ENCODE results near the gene FYN. TPM values are rescaled to one million over a fixed set of nuclear protein-coding genes. Genes with fewer than 3 reads are reported as not detected.

The FYN gene
- total and polyA plus RNA-seq, 5 experiments from 2014 or later, result 159 to 531 (median 317) TPM

DNA sequence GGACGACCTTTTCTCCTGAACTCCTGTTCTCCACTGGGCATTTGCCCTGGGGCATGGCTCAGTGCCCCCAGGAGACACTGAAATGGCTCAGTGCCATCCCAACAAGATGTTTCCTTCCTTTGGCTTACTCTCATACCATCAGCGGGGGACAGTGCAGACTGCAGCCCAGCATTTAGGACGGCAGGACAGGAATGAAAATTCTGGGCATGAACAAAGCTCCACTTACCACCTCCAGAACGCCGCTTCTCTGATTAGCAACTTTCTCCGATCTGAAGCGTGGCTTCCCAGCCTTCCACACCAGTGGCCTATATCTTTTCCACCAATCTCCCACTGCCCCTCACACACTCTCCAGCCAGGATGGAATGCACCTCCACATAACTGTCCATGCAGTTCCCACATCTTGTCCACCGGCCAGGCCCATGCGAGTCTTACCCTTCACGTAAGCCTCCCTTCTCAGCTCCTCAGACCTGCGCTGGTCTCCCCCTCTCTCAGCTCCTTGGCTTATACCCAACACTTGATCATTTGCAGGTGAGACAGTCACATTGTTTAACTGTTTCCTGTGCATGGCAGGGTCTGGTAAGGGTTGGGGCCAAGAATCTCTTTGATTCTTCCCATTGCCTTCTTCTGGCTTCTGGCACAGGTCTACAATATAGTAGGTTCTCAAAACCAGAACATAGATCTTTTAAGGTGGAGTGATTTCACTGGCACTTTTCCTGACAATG is 114.5 kb downstream of the FYN start:
- H3K4me1 Mint-ChIP-seq, result peaks cover 62 to 95% (median 92%) of the 10 kb centered on the region in 4 donors
- peak overlapping the region; percentile 79 to 92 (median 88) for H3K4me3 Mint-ChIP-seq
- DNase-seq, result peak in 4 of 10 donors; percentile 38 to 62 (median 44)
- peak; percentile 19 to 29 for ATAC-seq
- POLR2A ChIA-PET, result interaction anchor here (0.9 to 2.4 kb wide), 9 partner anchors 10 to 281 kb away, joined by 3 to 12 read pairs (median 5); no protein-coding TSS in a partner anchor
- no peaks in the 10 kb centered on the region for H3K27me3 Mint-ChIP-seq
- H3K27ac Mint-ChIP-seq, result peak overlapping the region; percentile 94 to 100 (median 98)
- peaks cover 0 to 6% (median 5%) of the 10 kb centered on the region in 3 donors for H3K36me3 Mint-ChIP-seq
- H3K9me3 Mint-ChIP-seq, result no peaks in the 10 kb centered on the region

DNA sequence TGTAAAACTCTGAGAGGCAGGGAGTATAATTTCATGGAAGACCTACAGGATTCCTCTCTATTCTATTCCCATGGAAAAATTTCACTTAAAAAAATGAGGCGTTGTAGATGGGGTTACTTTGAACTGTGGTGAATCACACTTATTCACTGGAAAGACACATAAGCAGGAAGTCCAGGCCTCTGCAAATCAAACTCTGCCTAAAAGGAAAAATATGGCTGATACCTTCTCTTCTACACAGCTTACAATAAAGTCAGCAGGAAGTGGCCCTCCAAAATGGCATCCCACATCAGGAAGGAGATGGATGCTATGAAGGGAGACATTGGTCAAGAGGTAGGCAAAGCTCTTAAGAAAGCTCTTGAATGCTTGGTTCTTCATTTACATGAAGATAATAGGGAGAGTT is 115.9 kb downstream of the FYN start:
- DNase-seq (peak in 2 of 10 donors; percentile 30 to 51), ATAC-seq (peak; percentile 5 to 7)
- H3K9me3 Mint-ChIP-seq, result peaks cover 0 to 4% (median 0%) of the 10 kb centered on the region in 9 donors
- H3K36me3 Mint-ChIP-seq, result peaks cover 0 to 15% (median 5%) of the 10 kb centered on the region in 3 donors
- H3K27me3 Mint-ChIP-seq, result no peaks in the 10 kb centered on the region
- H3K27ac Mint-ChIP-seq, result peak overlapping the region; percentile 94 to 100 (median 98)
- H3K4me3 Mint-ChIP-seq, result peak overlapping the region; percentile 60 to 91 (median 81)
- H3K4me1 Mint-ChIP-seq, result peaks cover 63 to 95% (median 92%) of the 10 kb centered on the region in 4 donors
- POLR2A ChIA-PET, result interaction anchor here (0.6 to 1.7 kb wide), 3 partner anchors 14 to 216 kb away, joined by 3 to 10 read pairs (median 4); no protein-coding TSS in a partner anchor

GRCh38 chr6:111754423-111754822 is 118.8 kb downstream of the FYN start:
- Mint-ChIP-seq H3K4me1 (peaks cover 48 to 92% (median 89%) of the 10 kb centered on the region in 4 donors), H3K36me3 (peaks cover 0 to 20% (median 12%) of the 10 kb centered on the region in 3 donors), H3K27me3 (no peaks in the 10 kb centered on the region), H3K27ac (peak overlapping the region; percentile 91 to 99 (median 96)), H3K9me3 (peaks cover 0 to 9% (median 0%) of the 10 kb centered on the region in 9 donors), H3K4me3 (peak overlapping the region in 9 of 10 donors; percentile 45 to 82 (median 59))
- ATAC-seq (no peak), DNase-seq (no peak)
- POLR2A ChIA-PET, result interaction anchor here (1.0 to 2.0 kb wide), 2 partner anchors 7 to 14 kb away, joined by 3 to 10 read pairs; no protein-coding TSS in a partner anchor

GRCh38 chr6:111753573-111753972 is 119.7 kb downstream of the FYN start:
- POLR2A ChIA-PET, result interaction anchor here (0.7 to 2.1 kb wide), 7 partner anchors 8 to 665 kb away, joined by 3 to 11 read pairs (median 3); no protein-coding TSS in a partner anchor
- Mint-ChIP-seq H3K36me3 (peaks cover 0 to 20% (median 12%) of the 10 kb centered on the region in 3 donors), H3K9me3 (peaks cover 0 to 9% (median 0%) of the 10 kb centered on the region in 9 donors), H3K4me1 (peaks cover 41 to 92% (median 85%) of the 10 kb centered on the region in 4 donors), H3K27ac (peak overlapping the region; percentile 91 to 99 (median 96)), H3K4me3 (peak overlapping the region in 8 of 10 donors; percentile 54 to 82 (median 70)), H3K27me3 (no peaks in the 10 kb centered on the region)
- ATAC-seq (no peak), DNase-seq (no peak)

- ATAC-seq (no peak), DNase-seq (no peak)
- POLR2A ChIA-PET, result interaction anchor here (0.5 to 2.1 kb wide), 5 partner anchors 9 to 162 kb away, joined by 3 to 11 read pairs (median 10); no protein-coding TSS in a partner anchor
- Mint-ChIP-seq H3K4me3 (peak overlapping the region in 9 of 10 donors; percentile 50 to 76 (median 68)), H3K36me3 (peaks cover 0 to 26% (median 14%) of the 10 kb centered on the region in 3 donors), H3K9me3 (peaks cover 0 to 9% (median 0%) of the 10 kb centered on the region in 9 donors), H3K27ac (peak overlapping the region; percentile 92 to 99 (median 96)), H3K4me1 (peaks cover 45 to 92% (median 84%) of the 10 kb centered on the region in 4 donors), H3K27me3 (no peaks in the 10 kb centered on the region)
These were observed 120.8 kb downstream of the FYN start for GRCh38 chr6:111752476-111752875.

DNA sequence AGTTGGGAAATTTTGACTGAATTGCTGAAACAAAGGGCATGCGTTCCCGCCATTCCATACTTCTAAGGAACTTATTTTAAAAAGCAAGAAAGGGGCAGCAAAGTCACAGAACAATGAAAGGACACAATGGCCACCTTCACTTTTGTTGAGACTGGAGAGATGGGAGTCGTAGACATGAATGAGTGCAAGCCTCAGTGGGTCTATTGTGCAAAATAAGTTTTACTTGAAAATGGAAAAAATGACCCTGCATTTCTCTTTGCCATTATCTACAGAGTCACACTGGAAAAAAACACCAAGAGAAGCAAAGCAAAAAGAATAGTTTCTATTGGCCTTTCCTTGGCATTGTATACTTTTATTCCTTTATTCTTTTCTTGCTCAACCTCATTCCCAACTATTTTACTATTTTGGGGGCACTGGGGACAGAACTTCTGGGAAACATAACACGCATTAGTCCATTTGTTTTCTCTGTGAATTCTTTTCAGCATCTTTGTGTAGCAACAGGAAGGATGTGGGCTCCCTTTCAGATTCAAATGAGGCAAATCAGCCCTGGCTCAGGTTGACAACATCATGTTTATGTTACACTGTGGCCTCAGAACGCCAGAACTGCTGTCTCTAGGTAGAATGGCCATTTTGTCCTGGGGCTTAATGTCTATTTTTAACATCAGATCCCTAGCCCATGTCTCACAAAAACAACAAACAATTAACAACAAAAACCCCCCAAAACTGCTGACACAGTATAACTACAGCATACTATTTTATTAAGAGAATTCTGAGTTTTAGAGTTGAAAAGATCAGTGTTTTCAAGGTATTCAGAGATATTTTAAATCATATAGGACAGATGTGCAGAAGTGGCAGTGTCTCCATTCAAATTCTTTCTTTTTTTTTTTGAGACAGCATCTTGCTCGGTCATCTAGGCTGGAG is 122.2 kb downstream of the FYN start:
- POLR2A ChIA-PET, result interaction anchor here (1.1 to 1.8 kb wide), 3 partner anchors 9 to 13 kb away, joined by 5 to 10 read pairs (median 7); no protein-coding TSS in a partner anchor
- peak overlapping the region; percentile 40 to 82 (median 72) for H3K4me3 Mint-ChIP-seq
- H3K27ac Mint-ChIP-seq, result peak overlapping the region; percentile 92 to 99 (median 96)
- ATAC-seq (peak; percentile 88 to 95), DNase-seq (peak in 9 of 10 donors; percentile 46 to 85 (median 75))
- peaks cover 0 to 27% (median 15%) of the 10 kb centered on the region in 3 donors for H3K36me3 Mint-ChIP-seq
- H3K27me3 Mint-ChIP-seq, result no peaks in the 10 kb centered on the region
- H3K9me3 Mint-ChIP-seq, result peaks cover 0 to 9% (median 0%) of the 10 kb centered on the region in 9 donors
- H3K4me1 Mint-ChIP-seq, result peaks cover 46 to 96% (median 91%) of the 10 kb centered on the region in 4 donors

- peak overlapping the region; percentile 28 to 82 (median 72) for H3K4me3 Mint-ChIP-seq
- peaks cover 0 to 9% (median 0%) of the 10 kb centered on the region in 9 donors for H3K9me3 Mint-ChIP-seq
- peaks cover 0 to 27% (median 15%) of the 10 kb centered on the region in 3 donors for H3K36me3 Mint-ChIP-seq
- H3K4me1 Mint-ChIP-seq, result peaks cover 48 to 96% (median 91%) of the 10 kb centered on the region in 4 donors
- H3K27me3 Mint-ChIP-seq, result no peaks in the 10 kb centered on the region
- H3K27ac Mint-ChIP-seq, result peak overlapping the region; percentile 92 to 99 (median 96)
- POLR2A ChIA-PET, result interaction anchor here (1.0 kb wide), 1 partner anchor 240 kb away, joined by 3 read pairs; no protein-coding TSS in a partner anchor
- ATAC-seq, result no peak
- DNase-seq, result no peak
These were observed 123.1 kb downstream of the FYN start for GRCh38 chr6:111750153-111750552.

- Mint-ChIP-seq H3K4me3 (peak overlapping the region in 8 of 10 donors; percentile 30 to 57 (median 50)), H3K36me3 (peaks cover 0 to 25% (median 10%) of the 10 kb centered on the region in 3 donors), H3K27ac (peak overlapping the region; percentile 33 to 97 (median 90)), H3K27me3 (no peaks in the 10 kb centered on the region), H3K4me1 (peaks cover 45 to 96% (median 88%) of the 10 kb centered on the region in 4 donors), H3K9me3 (peaks cover 0 to 9% (median 0%) of the 10 kb centered on the region in 9 donors)
- ATAC-seq (no peak), DNase-seq (no peak)
- POLR2A ChIA-PET, result interaction anchor here (1.1 to 3.1 kb wide), 4 partner anchors 10 to 14 kb away, joined by 3 to 12 read pairs (median 6); no protein-coding TSS in a partner anchor
These were observed 125.0 kb downstream of the FYN start for GRCh38 chr6:111748231-111748647.

DNA sequence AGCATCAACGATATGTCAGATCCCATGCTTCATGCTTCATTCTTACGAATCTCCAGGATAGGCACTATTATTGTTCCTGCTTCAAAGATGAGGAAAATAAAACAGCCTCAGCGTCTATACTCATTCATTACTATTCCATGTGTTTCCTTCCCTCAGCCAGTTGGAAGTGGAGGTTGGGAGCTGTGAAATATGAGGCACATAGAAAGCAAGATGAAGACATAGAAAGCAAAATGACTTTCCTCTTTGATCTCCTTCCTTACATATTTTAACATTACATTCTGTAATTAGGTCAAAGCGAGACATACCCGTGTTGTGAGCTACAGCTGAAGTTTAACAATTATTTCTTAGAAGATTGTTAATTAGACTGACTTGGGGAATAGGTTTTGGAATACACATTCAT is 125.4 kb downstream of the FYN start:
- DNase-seq (no peak), ATAC-seq (no peak)
- peaks cover 0 to 9% (median 0%) of the 10 kb centered on the region in 9 donors for H3K9me3 Mint-ChIP-seq
- H3K27ac Mint-ChIP-seq, result peak overlapping the region; percentile 33 to 97 (median 90)
- peaks cover 0 to 26% (median 10%) of the 10 kb centered on the region in 3 donors for H3K36me3 Mint-ChIP-seq
- no peaks in the 10 kb centered on the region for H3K27me3 Mint-ChIP-seq
- H3K4me1 Mint-ChIP-seq, result peaks cover 42 to 96% (median 87%) of the 10 kb centered on the region in 4 donors
- H3K4me3 Mint-ChIP-seq, result peak overlapping the region in 8 of 10 donors; percentile 30 to 57 (median 50)
- POLR2A ChIA-PET, result interaction anchor here (1.1 to 3.1 kb wide), 5 partner anchors 9 to 22 kb away, joined by 3 to 12 read pairs (median 5); no protein-coding TSS in a partner anchor

DNA sequence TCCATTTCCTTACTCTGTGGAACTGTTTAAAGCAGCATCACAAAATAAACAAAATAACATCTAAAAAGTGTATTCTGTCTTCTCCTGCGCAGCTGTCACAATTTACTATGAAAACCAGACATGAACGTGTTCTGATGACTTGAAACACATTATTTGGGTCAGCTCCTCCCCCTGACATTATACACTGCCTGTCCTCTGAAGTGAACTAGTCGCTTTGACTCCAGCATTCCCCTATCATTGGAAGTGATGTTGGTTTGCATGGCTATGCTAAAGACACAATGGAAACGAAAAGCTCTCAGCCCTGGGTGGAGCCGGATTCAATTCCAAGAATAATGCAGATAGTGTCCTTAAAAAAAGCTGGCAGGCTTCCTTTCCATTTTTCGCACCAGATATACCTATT is 125.9 kb downstream of the FYN start:
- H3K27ac Mint-ChIP-seq, result peak overlapping the region; percentile 33 to 97 (median 90)
- peak overlapping the region in 9 of 10 donors; percentile 30 to 69 (median 52) for H3K4me3 Mint-ChIP-seq
- peak in 3 of 10 donors; percentile 40 to 54 (median 46) for DNase-seq
- ATAC-seq, result peak; percentile 34 to 59
- peaks cover 43 to 96% (median 87%) of the 10 kb centered on the region in 4 donors for H3K4me1 Mint-ChIP-seq
- POLR2A ChIA-PET, result interaction anchor here (0.8 to 3.1 kb wide), 6 partner anchors 9 to 126 kb away, joined by 3 to 12 read pairs (median 4); partner anchors contain the start of gene FYN
- no peaks in the 10 kb centered on the region for H3K27me3 Mint-ChIP-seq
- H3K9me3 Mint-ChIP-seq, result peaks cover 0 to 5% (median 0%) of the 10 kb centered on the region in 9 donors
- H3K36me3 Mint-ChIP-seq, result peaks cover 0 to 28% (median 13%) of the 10 kb centered on the region in 3 donors

- Mint-ChIP-seq H3K27me3 (no peaks in the 10 kb centered on the region), H3K4me1 (peaks cover 42 to 96% (median 87%) of the 10 kb centered on the region in 4 donors), H3K4me3 (peak overlapping the region in 6 of 10 donors; percentile 40 to 69 (median 54)), H3K27ac (peak overlapping the region in 9 of 10 donors; percentile 65 to 97 (median 91)), H3K9me3 (peaks cover 0 to 1% (median 0%) of the 10 kb centered on the region in 9 donors), H3K36me3 (peaks cover 0 to 28% (median 15%) of the 10 kb centered on the region in 3 donors)
- ATAC-seq (no peak), DNase-seq (no peak)
- POLR2A ChIA-PET, result interaction anchor here (0.8 to 3.1 kb wide), 6 partner anchors 8 to 127 kb away, joined by 3 to 12 read pairs (median 4); partner anchors contain the start of gene FYN
These were observed 126.3 kb downstream of the FYN start for GRCh38 chr6:111746983-111747382.
